CD8-positive, alpha-beta memory T cell (primary cell): ENCODE results near the gene GBF1. TPM values are rescaled to one million over a fixed set of nuclear protein-coding genes. Genes with fewer than 3 reads are reported as not detected.
"Not testable (repeated sequence)": the region's sequence is repeated elsewhere in the genome, so short reads cannot be mapped to it uniquely, and the experiment has no call there.

ENCODE experiments used
- CTCF ChIA-PET: fragments of 350-600 bp; sonication (Branson Sonifier 250); formaldehyde crosslinking; loops from one replicate; lab custom pipeline; 2021; ENCODE audit warnings: antibody characterized with exemption; lab: Charles Lee
- POLR2A ChIA-PET: fragments of 350-600 bp; sonication (Branson Sonifier 250); formaldehyde crosslinking; loops from one replicate; lab custom pipeline; 2021; ENCODE audit warnings: antibody characterized with exemption; lab: Charles Lee
- DNase-seq, 5 donors: peaks; one replicate each; pipeline versions ENCODE4 v3.0.0 to v3.0.0-alpha.2; 2020 to 2022; ENCODE audit warnings: mixed read lengths in 1 of 5
- H3K27ac ChIP-seq: one replicate; pipeline ENCODE4 v1.7.0; 2013; ENCODE audit warnings: low read depth, mild to moderate bottlenecking, low read length, moderate library complexity
- H3K27me3 ChIP-seq: 2 replicates; pipeline ENCODE4 v1.7.0; 2013; ENCODE audit warnings: low read length, mild to moderate bottlenecking; ENCODE audit not compliant: insufficient read depth, poor library complexity, severe bottlenecking
- H3K36me3 ChIP-seq: 2 replicates; pipeline ENCODE4 v1.7.0; 2013; ENCODE audit warnings: mild to moderate bottlenecking, low read length, moderate library complexity; ENCODE audit not compliant: insufficient read depth
- H3K4me1 ChIP-seq: 2 replicates; pipeline ENCODE4 v1.7.0; 2013; ENCODE audit warnings: mild to moderate bottlenecking, low read length, moderate library complexity; ENCODE audit not compliant: insufficient read depth
- H3K4me3 ChIP-seq: 2 replicates; pipeline ENCODE4 v1.7.0; 2013; ENCODE audit warnings: mild to moderate bottlenecking, low read length
- H3K9me3 ChIP-seq: 2 replicates; pipeline ENCODE4 v1.7.0; 2013; ENCODE audit warnings: mild to moderate bottlenecking, low read length
- H3K27ac Mint-ChIP-seq, 8 donors: one replicate each; pipeline ENCODE4 v1.8.0; 2020 to 2021; ENCODE audit warnings: mixed read lengths in 8 of 8, mild to moderate bottlenecking in 6 of 8, inconsistent platforms in 3 of 8, moderate library complexity in 3 of 8
- H3K27me3 Mint-ChIP-seq, 2 donors: one replicate each; pipeline ENCODE4 v1.8.0; 2020 to 2021; ENCODE audit warnings: mixed read lengths in 2 of 2, mild to moderate bottlenecking in 1 of 2, moderate library complexity in 1 of 2
- H3K36me3 Mint-ChIP-seq, 3 donors: one replicate each; pipeline ENCODE4 v1.8.0; 2020 to 2021; ENCODE audit warnings: mixed read lengths in 3 of 3, inconsistent platforms in 1 of 3, mild to moderate bottlenecking in 1 of 3
- H3K4me1 Mint-ChIP-seq, 3 donors: one replicate each; pipeline ENCODE4 v1.8.0; 2020 to 2021; ENCODE audit warnings: mixed read lengths in 3 of 3, inconsistent platforms in 1 of 3, mild to moderate bottlenecking in 1 of 3
- H3K4me3 Mint-ChIP-seq, 7 donors: one replicate each; pipeline ENCODE4 v1.8.0; 2020 to 2021; ENCODE audit warnings: mixed read lengths in 7 of 7, mild to moderate bottlenecking in 6 of 7, moderate library complexity in 4 of 7, inconsistent platforms in 2 of 7
- H3K9me3 Mint-ChIP-seq, 5 donors: one replicate each; pipeline ENCODE4 v1.8.0; 2020 to 2022; ENCODE audit warnings: mixed read lengths in 5 of 5, mild to moderate bottlenecking in 3 of 5, moderate library complexity in 2 of 5, inconsistent platforms in 1 of 5
- polyA plus RNA-seq: library from polyadenylated mRNA; unstranded; fragments of 300-500 nt; fragmentation: Illumina TruSeq; gene quantifications from one replicate; pipeline ENCODE4 v1.2.3, GENCODE V29; 2021
- total RNA-seq, 2 experiments: library from RNA; stranded (reverse); gene quantifications; one replicate each; pipeline ENCODE4 v1.2.3, GENCODE V29; 2021

Gene GBF1
- total and polyA plus RNA-seq, 3 experiments from 2014 or later = 21.6 to 39.2 (median 38.7) TPM

- H3K36me3 ChIP-seq = no peaks in the 10 kb centered on the region
- ChIA-PET CTCF (interaction anchor here (1.0 to 1.5 kb wide), 2 partner anchors 12 to 69 kb away, joined by 3 to 5 read pairs; no protein-coding TSS in a partner anchor), POLR2A (no interaction called here)
- no peaks in the 10 kb centered on the region for H3K9me3 ChIP-seq
- peak overlapping the region in 1 of 8 donors; percentile 12 for H3K27ac Mint-ChIP-seq
- peaks cover 0 to 19% (median 4%) of the 10 kb centered on the region in 3 donors for H3K36me3 Mint-ChIP-seq
- H3K4me1 ChIP-seq = no peaks in the 10 kb centered on the region
- H3K4me3 Mint-ChIP-seq = no peak overlapping the region
- H3K4me1 Mint-ChIP-seq = peaks cover 18 to 34% (median 28%) of the 10 kb centered on the region in 3 donors
- no peaks in the 10 kb centered on the region for H3K27me3 Mint-ChIP-seq
- no peaks in the 10 kb centered on the region for H3K27me3 ChIP-seq
- H3K9me3 Mint-ChIP-seq = no peaks in the 10 kb centered on the region
- no peak overlapping the region for H3K4me3 ChIP-seq
- DNase-seq = no peak
- no peak overlapping the region for H3K27ac ChIP-seq
Measured at GRCh38 chr10:102298899-102299298, 53.6 kb downstream of the GBF1 start.

GRCh38 chr10:102299873-102300272 is 54.5 kb downstream of the GBF1 start:
- Mint-ChIP-seq H3K9me3 (no peaks in the 10 kb centered on the region), H3K4me1 (peaks cover 19 to 31% (median 28%) of the 10 kb centered on the region in 3 donors), H3K4me3 (no peak overlapping the region), H3K27ac (peak overlapping the region in 2 of 8 donors; percentile 3 to 25), H3K27me3 (no peaks in the 10 kb centered on the region), H3K36me3 (peaks cover 0 to 16% (median 2%) of the 10 kb centered on the region in 3 donors)
- DNase-seq = no peak
- H3K27me3 ChIP-seq = no peaks in the 10 kb centered on the region
- ChIA-PET CTCF (no interaction called here), POLR2A (interaction anchor here (1.2 kb wide), 1 partner anchor 13 kb away, joined by 4 read pairs; no protein-coding TSS in a partner anchor)
- no peaks in the 10 kb centered on the region for H3K36me3 ChIP-seq
- no peak overlapping the region for H3K4me3 ChIP-seq
- H3K9me3 ChIP-seq = no peaks in the 10 kb centered on the region
- H3K4me1 ChIP-seq = no peaks in the 10 kb centered on the region
- H3K27ac ChIP-seq = no peak overlapping the region

GRCh38 chr10:102300278-102300843 is 55.0 kb downstream of the GBF1 start:
- H3K9me3 ChIP-seq = no peaks in the 10 kb centered on the region
- Mint-ChIP-seq H3K27ac (peak overlapping the region in 1 of 8 donors; percentile 26), H3K27me3 (no peaks in the 10 kb centered on the region), H3K4me1 (peaks cover 19 to 30% (median 28%) of the 10 kb centered on the region in 3 donors), H3K4me3 (no peak overlapping the region), H3K9me3 (no peaks in the 10 kb centered on the region), H3K36me3 (peaks cover 0 to 15% (median 0%) of the 10 kb centered on the region in 3 donors)
- no peak overlapping the region for H3K4me3 ChIP-seq
- DNase-seq = no peak
- H3K27me3 ChIP-seq = no peaks in the 10 kb centered on the region
- no peaks in the 10 kb centered on the region for H3K36me3 ChIP-seq
- CTCF ChIA-PET = no interaction called here
- POLR2A ChIA-PET = interaction anchor here (0.5 to 1.2 kb wide), 2 partner anchors 13 to 460 kb away, joined by 3 to 4 read pairs; no protein-coding TSS in a partner anchor
- no peaks in the 10 kb centered on the region for H3K4me1 ChIP-seq
- H3K27ac ChIP-seq = no peak overlapping the region

- H3K27ac ChIP-seq, H3K9me3 ChIP-seq, H3K36me3 ChIP-seq, H3K27ac Mint-ChIP-seq, H3K4me1 ChIP-seq, H3K9me3 Mint-ChIP-seq, H3K4me3 Mint-ChIP-seq, H3K4me3 ChIP-seq, H3K27me3 Mint-ChIP-seq, DNase-seq, CTCF ChIA-PET, H3K27me3 ChIP-seq: not testable (repeated sequence)
- POLR2A ChIA-PET = interaction anchor here (1.2 kb wide), 1 partner anchor 12 kb away, joined by 4 read pairs; no protein-coding TSS in a partner anchor
- Mint-ChIP-seq H3K4me1 (peaks cover 19 to 30% (median 28%) of the 10 kb centered on the region in 3 donors), H3K36me3 (peaks cover 0 to 16% (median 0%) of the 10 kb centered on the region in 3 donors)
Measured at GRCh38 chr10:102300912-102301311, 55.6 kb downstream of the GBF1 start.

- H3K4me1 Mint-ChIP-seq = peaks cover 17 to 30% (median 28%) of the 10 kb centered on the region in 3 donors
- H3K4me3 ChIP-seq, H3K4me3 Mint-ChIP-seq, H3K27ac ChIP-seq, CTCF ChIA-PET, H3K4me1 ChIP-seq, H3K9me3 ChIP-seq, POLR2A ChIA-PET, H3K9me3 Mint-ChIP-seq, H3K27me3 ChIP-seq, H3K27ac Mint-ChIP-seq, H3K36me3 ChIP-seq, H3K27me3 Mint-ChIP-seq, DNase-seq: not testable (repeated sequence)
- H3K36me3 Mint-ChIP-seq = peaks cover 0 to 20% (median 0%) of the 10 kb centered on the region in 3 donors
Measured at GRCh38 chr10:102301332-102301731, 56.0 kb downstream of the GBF1 start.

- H3K4me3 ChIP-seq = no peak overlapping the region
- ChIA-PET CTCF (interaction anchor here (1.0 kb wide), 1 partner anchor 72 kb away, joined by 3 read pairs; no protein-coding TSS in a partner anchor), POLR2A (no interaction called here)
- no peaks in the 10 kb centered on the region for H3K4me1 ChIP-seq
- DNase-seq = no peak
- H3K4me3 Mint-ChIP-seq = no peak overlapping the region
- no peaks in the 10 kb centered on the region for H3K9me3 Mint-ChIP-seq
- no peak overlapping the region for H3K27ac ChIP-seq
- H3K36me3 ChIP-seq = peaks cover 5% of the 10 kb centered on the region
- H3K36me3 Mint-ChIP-seq = peaks cover 3 to 25% (median 5%) of the 10 kb centered on the region in 3 donors
- no peaks in the 10 kb centered on the region for H3K27me3 Mint-ChIP-seq
- no peaks in the 10 kb centered on the region for H3K27me3 ChIP-seq
- peaks cover 17 to 25% (median 23%) of the 10 kb centered on the region in 3 donors for H3K4me1 Mint-ChIP-seq
- H3K27ac Mint-ChIP-seq = no peak overlapping the region
- no peaks in the 10 kb centered on the region for H3K9me3 ChIP-seq
Measured at GRCh38 chr10:102302611-102303010, 57.3 kb downstream of the GBF1 start.

GRCh38 chr10:102306006-102306405 is 60.7 kb downstream of the GBF1 start:
- Histone ChIP-seq H3K27ac (no peak overlapping the region), H3K27me3 (no peaks in the 10 kb centered on the region), H3K4me3 (no peak overlapping the region), H3K9me3 (no peaks in the 10 kb centered on the region), H3K36me3 (peaks cover 5% of the 10 kb centered on the region), H3K4me1 (no peaks in the 10 kb centered on the region)
- Mint-ChIP-seq H3K27me3 (no peaks in the 10 kb centered on the region), H3K9me3 (no peaks in the 10 kb centered on the region), H3K36me3 (peaks cover 8 to 21% (median 9%) of the 10 kb centered on the region in 3 donors), H3K4me1 (peaks cover 12 to 24% (median 24%) of the 10 kb centered on the region in 3 donors), H3K27ac (peak overlapping the region in 1 of 8 donors; percentile 9), H3K4me3 (no peak overlapping the region)
- ChIA-PET CTCF (no interaction called here), POLR2A (no interaction called here)
- no peak for DNase-seq

- H3K4me3 ChIP-seq = no peak overlapping the region
- peak overlapping the region in 1 of 8 donors; percentile 11 for H3K27ac Mint-ChIP-seq
- no peak overlapping the region for H3K27ac ChIP-seq
- H3K9me3 Mint-ChIP-seq = no peaks in the 10 kb centered on the region
- H3K4me3 Mint-ChIP-seq = no peak overlapping the region
- H3K27me3 Mint-ChIP-seq = no peaks in the 10 kb centered on the region
- CTCF ChIA-PET = no interaction called here
- H3K36me3 ChIP-seq = peaks cover 5% of the 10 kb centered on the region
- no peaks in the 10 kb centered on the region for H3K27me3 ChIP-seq
- H3K4me1 ChIP-seq = no peaks in the 10 kb centered on the region
- H3K4me1 Mint-ChIP-seq = peaks cover 15 to 32% (median 31%) of the 10 kb centered on the region in 3 donors
- no peaks in the 10 kb centered on the region for H3K9me3 ChIP-seq
- H3K36me3 Mint-ChIP-seq = peaks cover 8 to 21% (median 9%) of the 10 kb centered on the region in 3 donors
- DNase-seq = no peak
- POLR2A ChIA-PET = interaction anchor here (0.7 kb wide), 1 partner anchor 27 kb away, joined by 11 read pairs; no protein-coding TSS in a partner anchor
Measured at GRCh38 chr10:102306710-102307109, 61.4 kb downstream of the GBF1 start.
